Suppressor macrophage treated with lipopolysaccharide for 4 hours (primary cell): ENCODE measurements around the gene DOCK6.

Experiments
- DNase-seq: peaks from one replicate; pipeline ENCODE4 v3.0.0-alpha.2; 2020

The DOCK6 gene

DNA sequence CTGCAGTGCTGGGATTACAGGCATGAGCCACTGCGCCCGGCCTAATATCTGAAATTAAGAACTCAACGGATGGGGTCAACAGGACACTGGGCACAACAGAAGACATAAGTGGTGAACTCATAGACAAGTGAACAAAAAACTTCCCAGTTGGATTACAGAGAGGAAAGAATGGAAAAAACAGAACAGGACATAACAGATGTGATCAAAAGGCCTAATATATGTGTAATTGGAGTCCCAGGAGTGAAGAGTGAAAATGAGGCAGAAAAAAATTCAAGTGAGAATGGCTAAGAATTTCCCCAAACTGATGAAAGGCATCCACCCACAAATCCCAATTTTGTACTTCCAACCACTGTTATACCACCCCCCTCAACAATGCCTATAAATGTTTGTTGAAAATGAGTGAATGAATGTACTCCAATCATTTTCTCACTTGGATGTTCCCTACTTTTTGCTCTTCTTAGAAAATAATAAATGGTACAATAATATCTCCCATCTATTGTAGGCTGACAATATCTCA is 41.2 kb downstream of the DOCK6 start:
- DNase-seq, result no peak

DNA sequence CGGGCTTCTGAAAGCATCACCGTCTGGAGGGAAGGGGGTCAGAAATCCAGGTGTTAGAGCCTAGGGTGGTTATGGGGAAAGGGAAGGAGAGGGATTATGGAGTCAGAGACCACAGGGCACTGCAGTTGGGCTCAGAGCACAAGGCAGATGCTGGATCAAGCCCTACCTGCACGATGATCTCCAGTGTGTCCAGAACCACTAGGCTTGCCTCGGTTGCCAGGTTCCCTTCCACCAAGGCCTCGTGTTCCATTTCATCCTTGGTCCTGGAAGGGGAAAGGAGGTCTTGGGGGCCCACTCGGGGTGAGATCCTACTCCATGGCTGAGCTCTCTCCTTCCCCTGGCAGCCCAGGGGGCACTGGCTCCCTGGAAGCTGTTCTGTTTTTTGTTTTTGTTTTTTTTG is 47.9 kb downstream of the DOCK6 start:
- DNase-seq, result no peak

DNA sequence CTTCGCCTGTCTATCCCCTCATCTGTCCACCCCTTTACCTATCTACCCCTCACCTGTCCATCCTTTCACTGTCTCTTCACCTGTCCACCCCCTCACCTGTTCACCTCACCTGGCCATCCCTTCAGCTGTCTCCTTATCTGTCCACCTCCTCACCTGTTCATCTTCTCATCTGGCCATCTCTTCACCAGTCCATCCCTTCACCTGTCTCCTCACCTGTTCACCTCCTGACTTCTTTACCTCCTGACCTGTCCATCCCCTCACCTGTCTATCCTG is 51.7 kb downstream of the DOCK6 start:
- no peak for DNase-seq

DNA sequence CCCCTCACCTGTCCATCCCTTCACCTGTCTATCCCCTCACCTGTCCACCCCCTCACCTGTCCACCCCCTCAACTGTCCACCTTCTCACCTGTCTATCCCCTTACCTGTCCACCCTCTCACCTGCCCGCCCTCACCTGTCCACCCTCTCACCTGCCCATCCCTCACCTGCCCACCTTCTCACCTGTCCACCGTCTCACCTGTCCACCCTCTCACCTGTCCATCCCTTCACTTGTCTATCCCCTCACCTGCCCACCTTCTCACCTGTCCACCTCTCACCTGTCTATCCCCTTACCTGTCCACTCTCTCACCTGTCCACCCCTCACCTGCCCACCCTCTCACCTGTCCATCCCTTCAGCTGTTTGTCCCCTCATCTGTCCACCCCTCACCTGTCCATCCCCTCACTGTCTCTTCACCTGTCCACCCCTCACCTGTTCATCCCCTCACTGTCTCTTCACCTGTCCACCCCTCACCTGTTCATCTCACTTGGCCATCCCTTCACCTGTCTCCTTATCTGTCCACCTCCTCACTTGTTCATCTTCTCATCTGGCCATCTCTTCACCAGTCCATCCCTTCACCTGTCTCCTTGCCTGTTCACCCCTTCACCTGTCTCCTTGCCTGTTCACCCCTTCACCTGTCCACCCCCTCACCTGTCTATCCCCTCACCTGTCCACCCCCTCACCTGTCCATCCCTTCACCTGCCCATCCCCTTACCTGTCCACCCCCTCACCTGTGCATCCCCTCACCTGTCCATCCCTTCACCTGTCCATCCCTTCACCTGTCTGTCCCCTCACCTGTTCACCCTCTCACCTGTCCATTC is 52.3 kb downstream of the DOCK6 start:
- DNase-seq, result no peak

DNA sequence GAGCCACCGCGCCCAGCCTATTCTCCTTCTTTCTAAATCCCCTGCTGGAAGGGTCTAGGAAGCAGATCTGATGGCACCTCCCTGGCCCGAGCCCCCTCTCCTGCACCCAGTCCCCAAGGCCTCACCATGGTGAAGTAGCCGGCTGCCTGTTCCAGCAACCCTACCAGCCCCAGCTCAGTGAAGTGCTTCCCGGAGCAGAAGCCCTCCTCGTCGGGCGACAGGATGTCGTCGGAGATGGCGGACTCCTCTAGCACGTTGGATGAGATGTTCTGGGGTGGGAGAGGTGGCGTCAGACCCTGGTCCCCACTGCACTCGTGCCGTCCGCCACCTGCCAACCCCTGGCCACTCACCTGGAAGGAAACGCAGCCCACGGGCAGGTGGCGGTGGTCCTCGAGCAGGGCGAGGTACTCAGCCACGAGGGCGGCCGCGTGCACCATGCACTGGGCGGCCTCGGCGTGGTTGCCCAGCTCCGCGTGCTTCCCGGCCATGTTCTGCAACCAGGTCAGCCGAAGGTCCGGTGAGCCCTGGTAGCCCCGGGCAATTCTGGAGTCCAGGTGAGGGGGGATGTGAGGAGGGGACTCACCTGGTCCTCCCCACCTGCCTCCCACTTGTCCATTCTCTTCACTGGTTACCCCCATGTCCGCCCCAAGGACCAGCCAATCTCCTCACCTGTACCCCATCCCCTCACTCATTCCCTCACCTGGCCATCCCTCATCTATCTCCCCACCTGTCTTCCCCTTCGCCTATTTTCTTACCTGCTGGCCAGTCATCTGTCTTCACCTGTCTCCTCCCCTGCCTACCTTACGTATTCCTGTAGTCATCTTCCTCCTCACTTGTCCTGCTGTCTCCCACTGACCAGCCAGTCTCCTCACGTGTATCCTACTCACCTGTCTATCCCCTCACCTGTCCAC is 53.5 kb downstream of the DOCK6 start:
- DNase-seq, result no peak

DNA sequence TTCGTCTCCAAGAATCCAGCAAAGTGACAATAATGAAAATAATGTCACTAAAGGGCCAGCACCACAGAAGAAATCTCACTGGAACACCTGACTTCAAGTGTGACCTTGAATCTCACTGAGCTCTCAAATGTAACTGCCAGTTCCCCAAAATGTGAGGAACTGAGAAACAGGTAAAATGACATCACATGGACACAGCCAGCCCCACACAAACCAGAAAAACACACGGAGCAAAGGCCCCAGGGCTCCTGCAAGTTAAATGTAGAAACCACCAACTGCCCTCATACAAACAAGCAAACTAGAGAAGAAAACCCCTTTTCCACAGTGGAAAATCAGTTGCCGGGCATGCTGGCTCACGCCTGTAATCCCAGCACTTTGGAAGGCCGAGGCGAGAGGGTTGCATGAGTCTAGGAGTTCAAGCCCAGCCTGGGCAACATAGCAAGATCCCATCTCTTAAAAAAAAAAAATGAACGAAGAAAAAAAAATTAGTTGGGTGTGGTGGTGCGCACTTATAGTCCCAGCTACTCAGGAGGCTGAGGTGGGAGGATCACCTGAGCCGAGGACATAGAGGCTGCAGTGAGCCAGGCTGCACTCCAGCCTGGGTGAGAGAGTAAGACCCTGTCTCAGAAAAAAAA is 56.3 kb downstream of the DOCK6 start:
- no peak for DNase-seq

DNA sequence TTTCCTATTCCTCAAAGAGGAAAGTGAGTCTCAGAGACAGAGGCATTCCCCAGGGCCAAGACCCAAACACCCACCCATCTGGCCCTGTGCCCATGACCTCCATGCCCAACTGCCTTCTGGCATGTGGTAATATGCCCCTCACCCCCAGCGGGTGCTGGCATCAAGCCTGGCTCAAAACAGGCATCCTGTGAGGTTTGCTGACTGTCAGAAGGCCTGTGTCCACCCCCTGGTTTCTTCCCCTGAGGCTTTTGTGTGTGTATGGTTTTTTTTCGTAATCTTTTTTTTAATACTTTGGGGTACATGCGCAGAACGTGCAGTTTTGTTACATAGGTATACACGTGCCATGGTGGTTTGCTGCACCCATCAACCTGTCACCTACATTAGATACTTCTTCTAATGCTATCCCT is 57.4 kb downstream of the DOCK6 start:
- no peak for DNase-seq

DNA sequence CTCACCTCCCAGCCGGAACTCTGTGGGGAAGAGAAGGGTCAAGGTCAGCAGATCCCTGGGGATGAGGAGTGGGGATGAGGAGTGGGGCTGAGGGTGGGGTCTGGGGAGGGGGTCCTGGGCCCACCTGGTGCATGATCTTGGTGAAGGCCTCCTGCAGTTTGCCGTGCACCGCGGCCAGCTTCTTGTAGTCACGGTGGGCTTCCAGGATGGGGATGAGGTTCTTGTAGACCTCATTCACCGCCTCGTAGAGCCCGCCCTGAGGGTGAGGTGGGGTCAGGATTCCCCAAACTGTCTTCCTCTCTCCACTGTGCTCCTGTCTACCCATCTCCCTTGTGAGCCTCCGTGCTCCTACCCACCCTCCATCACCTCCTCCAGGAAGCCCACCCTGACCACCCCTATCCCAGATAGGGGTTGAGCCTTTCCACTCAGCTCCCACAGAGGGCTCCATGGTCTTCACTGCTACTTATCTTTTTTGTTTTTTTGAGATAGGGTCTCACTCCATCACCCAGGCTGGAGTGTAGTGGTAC is 58.2 kb downstream of the DOCK6 start:
- no peak for DNase-seq

DNA sequence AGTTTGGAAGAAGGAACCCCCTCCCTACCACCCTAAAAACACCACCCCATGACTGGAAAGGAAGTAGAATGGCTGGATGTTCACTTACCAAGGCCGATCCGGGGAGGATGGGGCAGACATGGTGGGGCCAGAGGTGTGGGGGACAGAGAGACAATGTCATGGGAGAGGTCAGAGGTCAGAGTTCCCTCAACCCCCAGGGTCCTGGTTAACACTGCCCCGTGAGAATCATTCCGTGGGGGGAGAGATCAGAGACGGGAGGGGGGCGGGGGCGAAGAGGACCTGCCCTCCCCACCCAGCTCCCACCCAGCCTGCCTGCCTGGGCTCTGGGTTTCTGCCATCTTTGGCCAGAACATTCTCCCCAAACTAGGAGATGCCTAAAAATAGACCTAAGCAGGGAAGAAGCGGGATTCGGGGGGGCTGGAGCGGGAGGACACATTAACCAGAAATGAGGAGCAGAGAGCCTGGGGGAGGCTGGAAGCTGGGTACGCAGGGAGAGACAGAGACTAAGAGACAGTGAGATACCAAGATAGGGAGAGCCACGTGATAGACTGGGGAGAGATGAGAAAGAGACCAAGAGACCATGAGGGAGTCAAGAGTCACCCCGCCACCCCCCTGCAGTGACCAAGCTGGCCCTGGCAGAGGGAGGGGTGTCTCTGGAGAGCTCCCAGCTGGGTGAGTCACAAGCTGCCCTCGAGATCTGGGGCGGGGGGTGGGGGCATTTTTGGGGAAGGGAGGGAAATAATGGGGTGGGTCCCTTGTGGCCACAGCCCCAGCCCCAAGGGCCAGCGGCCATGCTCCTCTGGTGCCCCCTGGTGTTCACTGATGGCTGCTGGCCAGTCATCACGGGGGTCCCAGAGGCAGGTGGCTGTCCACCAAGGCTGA is 58.9 kb downstream of the DOCK6 start:
- DNase-seq, result peak; percentile 56

DNA sequence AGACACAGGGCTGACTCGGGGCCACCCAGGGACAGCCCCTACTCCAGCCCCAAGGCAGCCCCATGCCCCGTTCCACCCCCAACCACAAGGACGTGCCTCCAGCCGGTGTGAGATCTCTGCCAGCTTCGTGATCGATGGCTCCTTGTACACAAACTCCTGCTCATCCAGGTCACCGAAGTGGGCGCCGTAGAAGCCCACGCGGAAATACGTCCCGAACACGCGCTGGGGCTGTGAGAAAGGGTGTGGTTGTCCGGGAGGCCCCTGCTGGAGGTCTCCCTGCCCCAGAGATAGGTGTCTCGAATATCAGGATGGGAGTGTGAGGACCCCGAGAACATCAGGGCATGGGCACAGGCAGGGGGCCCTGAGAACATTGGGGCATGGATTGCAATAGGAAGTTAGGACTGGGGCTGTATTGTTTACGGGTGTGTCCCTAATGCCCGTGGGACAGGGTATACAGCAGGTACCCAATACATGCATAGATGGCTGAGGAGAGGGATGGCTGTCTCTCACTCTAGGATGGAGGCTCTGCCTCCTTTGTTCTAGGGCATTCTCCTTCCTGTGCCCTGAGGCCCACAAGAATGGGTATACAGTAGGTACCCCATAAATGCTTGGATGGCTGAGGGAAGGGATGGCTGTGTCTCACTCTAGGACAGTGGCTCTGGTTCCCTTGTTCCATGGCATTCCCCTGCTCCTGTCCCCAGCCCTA is 59.7 kb downstream of the DOCK6 start:
- DNase-seq, result no peak

DNA sequence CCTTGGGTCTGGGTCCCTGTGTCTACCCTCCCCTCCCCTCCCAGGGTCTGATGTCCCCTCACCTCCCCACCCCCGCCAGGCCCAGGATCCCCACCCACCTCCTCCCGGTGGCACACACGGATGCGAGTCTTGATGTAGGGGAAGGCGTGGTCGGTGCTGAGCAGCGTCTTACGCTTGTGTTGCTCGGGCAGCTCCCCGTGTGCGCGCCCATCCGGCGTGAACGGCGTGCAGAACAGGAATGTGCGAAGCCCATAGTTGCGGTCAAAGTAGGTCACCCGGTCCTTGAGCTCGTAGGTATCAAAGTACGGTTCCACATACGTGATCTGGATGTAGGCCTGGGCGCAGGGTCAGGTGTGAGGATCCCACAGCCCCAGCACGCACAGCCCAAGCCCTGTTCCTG is 60.5 kb downstream of the DOCK6 start:
- DNase-seq, result no peak

DNA sequence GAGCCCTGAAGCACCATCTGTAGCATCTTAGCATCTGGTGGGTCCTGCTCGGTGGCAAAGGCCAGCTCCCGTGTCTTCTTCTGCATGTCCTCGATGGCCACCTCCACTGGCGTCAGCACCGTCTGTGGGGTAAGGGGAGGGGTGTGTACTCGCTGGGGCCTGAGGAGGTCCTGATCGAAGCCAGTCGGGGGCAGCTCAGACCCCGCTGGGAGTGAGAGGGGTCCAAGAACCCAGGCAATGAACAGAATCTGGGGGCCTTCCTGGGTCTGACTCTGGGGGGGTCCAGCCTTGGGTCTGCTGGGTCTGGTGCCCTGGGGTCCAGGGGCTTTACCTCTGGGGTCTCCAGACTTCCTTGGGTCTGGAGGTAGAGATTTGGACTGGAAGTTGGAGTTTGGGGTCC is 61.4 kb downstream of the DOCK6 start:
- no peak for DNase-seq

DNA sequence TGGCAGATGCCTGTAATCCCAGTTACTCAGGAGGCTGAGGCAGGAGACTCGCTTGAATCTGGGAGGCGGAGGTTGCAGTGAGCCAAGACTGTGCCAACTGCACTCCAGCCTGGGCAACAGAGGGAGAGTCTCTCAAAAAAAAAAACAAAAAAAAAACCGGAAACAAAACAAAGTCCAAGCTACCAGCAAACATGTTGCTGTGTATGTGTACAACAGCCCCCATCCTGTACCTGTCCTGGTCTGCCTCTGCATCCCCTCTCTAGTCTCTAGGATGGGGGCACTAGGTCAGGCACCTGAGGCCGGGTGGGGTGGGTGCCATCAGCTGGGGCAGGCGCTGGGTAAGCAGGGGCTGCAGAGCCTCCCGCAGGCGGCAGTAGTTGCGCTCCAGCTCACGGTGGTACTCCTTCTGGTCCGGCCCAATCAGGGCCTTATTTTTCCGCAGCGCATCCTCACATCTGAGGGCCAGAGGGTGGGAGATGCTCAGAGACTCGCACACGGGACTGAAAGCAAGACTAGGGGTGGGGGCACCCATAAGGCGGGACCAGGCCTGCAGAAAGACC is 62.2 kb downstream of the DOCK6 start:
- DNase-seq, result no peak

DNA sequence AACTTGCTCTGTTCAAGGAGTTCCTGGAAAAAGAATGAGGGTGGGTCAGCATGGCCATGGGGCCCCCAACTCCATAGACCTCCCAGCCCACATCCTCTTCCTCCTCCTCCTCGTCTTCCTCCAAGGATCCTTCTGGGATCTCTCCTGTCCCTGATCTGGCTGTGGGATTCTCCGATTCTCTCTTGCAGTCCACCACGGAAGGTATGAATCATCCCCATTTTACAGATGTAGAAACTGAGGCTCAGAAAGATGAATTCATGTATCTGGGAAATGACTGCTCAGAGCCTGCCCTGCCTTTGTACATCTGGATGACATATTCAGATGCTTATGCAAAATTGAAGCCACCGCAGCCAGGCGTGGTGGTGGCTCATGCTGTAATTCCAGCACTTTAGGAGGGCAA is 62.8 kb downstream of the DOCK6 start:
- no peak for DNase-seq

DNA sequence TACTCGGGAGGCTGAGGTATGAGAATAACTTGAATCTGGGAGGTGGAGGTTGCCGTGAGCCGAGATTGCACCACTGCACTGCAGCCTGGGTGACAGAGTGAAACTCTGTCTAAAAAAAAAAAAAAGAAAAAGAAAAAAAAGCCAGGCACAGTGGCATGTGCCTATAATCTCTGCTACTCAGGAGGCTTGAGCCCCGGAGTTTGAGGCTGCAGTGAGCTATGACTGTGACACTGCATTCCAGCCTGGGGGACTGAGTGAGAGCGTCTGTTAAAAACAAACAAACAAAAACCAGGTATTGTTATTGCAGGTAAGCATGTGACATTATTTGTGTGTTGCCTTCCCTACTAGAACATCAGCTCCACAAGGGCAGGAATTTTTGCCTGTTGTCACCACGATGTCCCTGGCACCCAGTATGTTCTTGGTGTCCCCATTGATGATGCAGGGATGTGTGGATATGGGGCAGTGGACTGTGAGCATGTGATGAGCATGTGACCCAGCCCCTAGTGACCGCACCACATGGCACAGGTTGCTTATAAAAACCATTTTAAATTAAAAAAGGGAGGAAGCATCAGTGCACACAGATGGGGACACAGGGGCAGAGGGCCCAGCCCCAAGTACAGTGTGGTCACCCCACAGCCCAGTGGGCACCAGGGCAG is 63.4 kb downstream of the DOCK6 start:
- no peak for DNase-seq

DNA sequence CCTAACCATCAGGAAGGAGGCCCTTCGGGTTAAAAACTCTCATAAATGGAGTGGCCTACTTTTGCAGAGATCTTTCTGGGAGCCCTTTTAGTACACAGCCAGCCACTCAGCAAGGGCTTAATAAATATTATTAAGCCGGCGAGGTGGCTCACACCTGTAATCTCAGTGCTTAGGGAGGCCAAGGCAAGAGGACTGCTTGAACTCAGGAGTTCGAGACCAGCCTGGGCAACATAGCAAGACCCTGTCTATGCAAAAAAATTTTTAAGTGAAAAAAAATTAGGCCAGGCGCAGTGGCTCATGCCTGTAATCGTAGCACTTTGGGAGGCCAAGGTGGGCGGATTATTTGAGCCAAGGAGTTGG is 64.2 kb downstream of the DOCK6 start:
- DNase-seq, result no peak

DNA sequence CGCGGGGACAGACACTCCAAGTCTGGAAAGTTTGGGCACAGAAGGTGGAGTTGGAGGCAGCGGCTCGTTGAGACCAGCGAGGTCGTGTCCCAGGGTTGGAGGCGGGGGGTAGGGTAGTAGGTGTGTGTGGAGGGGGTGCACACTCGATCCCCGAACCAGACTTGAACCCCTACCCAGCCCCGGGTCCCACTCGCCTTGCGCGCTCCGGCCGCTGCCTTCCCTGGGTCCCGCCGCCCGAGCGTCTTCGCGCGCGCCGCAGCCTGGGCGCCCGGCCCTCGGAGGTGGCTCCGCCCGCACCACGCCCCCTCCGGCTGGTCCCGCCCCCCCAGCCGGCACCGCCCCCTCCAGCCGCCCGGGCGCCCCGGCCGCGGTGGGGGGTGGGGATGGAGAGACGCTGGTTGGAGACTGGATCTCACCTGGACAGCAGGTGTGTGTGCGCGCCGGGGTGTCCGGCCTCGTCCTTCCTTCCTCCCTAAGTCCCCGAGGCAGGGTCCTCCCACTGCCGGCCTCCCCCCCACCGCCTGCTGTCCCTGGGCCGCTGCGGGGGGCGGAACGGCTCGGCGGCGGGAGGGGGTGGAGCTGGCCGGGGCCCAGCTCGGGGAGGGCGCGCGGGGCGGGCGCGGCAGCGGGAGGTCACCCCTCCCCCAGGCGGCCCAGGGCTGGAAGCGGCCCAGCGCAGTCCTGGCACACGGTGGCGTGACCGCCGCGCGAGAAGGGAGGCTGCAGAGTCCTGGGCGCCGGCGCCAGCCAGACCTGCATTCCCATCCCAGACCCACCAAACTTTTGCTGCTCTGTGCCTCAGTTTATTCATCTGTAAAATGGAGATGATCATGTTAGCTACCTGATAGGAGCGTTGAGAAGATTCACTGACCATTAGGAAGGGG is 64.8 kb downstream of the DOCK6 start, which contains the start of gene KANK2:
TSS of gene KANK2 (minus strand) at position 255 of the 884 bp plus-strand sequence. CDS start 3,034 bp downstream, outside the sequence.
- DNase-seq, result peak; percentile 86

DNA sequence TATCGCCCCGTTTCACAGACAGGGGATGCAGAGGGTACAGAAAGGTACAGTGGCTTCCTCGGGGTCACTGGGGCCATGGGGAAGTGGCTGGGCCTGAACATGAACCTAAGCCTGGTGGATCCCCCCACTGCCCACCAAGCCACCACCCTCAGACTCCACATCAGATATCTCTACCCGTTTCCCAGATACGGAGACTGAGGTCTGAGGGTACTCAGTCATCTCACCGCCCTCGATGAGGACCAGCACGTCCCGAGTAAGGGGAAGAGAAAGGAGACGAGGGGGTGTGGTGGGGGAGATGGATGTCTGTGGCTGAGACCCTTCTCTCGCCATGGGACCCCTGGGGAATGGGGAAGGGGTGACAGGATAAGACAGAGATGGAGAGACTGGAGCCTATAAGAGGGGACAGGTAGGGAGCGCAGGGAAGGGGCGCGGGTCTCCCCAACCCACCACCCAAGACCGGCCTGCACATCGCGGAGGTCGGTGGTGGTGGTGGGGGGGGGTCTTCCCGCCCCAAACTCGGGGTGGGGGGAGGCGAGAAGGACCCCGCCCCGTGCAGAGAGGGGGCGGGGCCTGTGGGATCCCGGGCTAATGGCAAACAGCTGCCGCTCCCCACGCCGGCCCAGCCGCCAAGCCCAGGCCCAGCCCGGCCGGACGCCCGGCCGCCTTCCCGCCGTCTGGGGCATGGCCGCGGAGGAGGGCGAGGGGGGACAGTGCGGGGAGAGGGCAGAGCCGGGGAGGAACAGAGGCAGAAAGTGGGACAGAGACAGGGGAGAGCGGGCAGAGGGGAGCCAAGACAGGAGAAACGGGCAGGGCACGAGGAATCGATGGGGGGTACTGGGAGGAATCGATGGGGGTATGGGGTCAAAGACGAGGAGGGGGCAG is 65.7 kb downstream of the DOCK6 start:
- peak; percentile 12 for DNase-seq

DNA sequence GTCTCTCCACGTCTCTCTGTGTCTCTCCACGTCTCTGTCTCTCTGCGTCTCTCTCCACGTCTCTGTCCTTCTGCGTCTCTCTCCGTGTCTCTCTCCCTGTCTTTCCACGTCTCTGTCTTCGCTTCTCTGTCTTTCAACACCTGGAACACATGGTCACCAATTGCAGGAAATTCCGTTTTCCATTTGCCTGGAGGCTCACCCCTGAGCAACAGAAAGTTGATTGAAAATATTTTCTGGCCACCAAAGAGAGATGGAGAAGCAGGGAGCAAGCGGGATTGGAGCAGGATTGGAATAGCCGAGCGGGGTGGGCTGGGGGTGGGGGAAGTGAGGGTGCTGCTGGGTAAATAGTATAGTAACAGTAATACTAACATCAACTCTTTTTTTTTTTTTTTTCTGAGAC is 66.6 kb downstream of the DOCK6 start:
- no peak for DNase-seq
